Left lung (tissue), 10 donors: ENCODE data around the gene MORN1. TPM values are rescaled to one million over a fixed set of nuclear protein-coding genes. Genes with fewer than 3 reads are reported as not detected.

ENCODE experiments used
- ATAC-seq: fragments of 200-7000 bp; cut with Tn5 transposase; one replicate; pipeline ENCODE4 v1.9.1; 2020; ENCODE audit warnings: moderate library complexity
- DNase-seq, 4 donors: peaks; one replicate each; pipeline ENCODE4 v3.0.0-alpha.2; 2013 to 2020
- H3K27ac ChIP-seq, 2 donors: fragments of 200-600 bp; sonication (generic) in 1 of 2; one replicate each; pipeline versions ENCODE4 v1.5.0 to v1.8.0; 2020 to 2021
- H3K27me3 ChIP-seq, 2 donors: fragments of 200-600 bp; sonication (generic) in 1 of 2; one replicate each; pipeline versions ENCODE4 v1.5.0 to v1.8.0; 2020 to 2021
- H3K36me3 ChIP-seq, 2 donors: fragments of 200-600 bp; sonication (generic) in 1 of 2; one replicate each; pipeline versions ENCODE4 v1.5.0 to v1.8.0; 2020 to 2021
- H3K4me1 ChIP-seq, 2 donors: fragments of 200-600 bp; one replicate each; pipeline ENCODE4 v1.8.0; 2021
- H3K4me3 ChIP-seq, 2 donors: fragments of 200-600 bp; sonication (generic) in 1 of 2; one replicate each; pipeline versions ENCODE4 v1.5.0 to v1.8.0; 2020 to 2021; ENCODE audit warnings: mild to moderate bottlenecking in 1 of 2
- H3K9me3 ChIP-seq, 2 donors: fragments of 200-600 bp; sonication (generic) in 1 of 2; one replicate each; pipeline versions ENCODE4 v1.5.0 to v1.8.0; 2020 to 2021
- intact Hi-C, 2 donors: fragments of 100-400 bp; cut with DNase I; formaldehyde crosslinking; loops; one replicate each; pipeline versions ENCODE4 v1.11.2 to v1.14.2; 2022
- polyA plus RNA-seq, 6 donors: library from polyadenylated mRNA; unstranded; fragments of 120-200 nt; gene quantifications; one replicate each; pipeline ENCODE4 v1.2.1, GENCODE V29; 2013; ENCODE audit not compliant: insufficient read length in 6 of 6
- total RNA-seq, 2 donors: library from RNA; stranded (reverse); fragmentation: NEBNext Ultra II Directional; extraction: Animal tissue kit (Norgen Biotek cat#: 25700); gene quantifications; one replicate each; pipeline ENCODE4 v1.2.1, GENCODE V29; 2021
- TF ChIP-seq, protein P1 (sequence below), 2 donors: fragments of 200-600 bp; sonication (generic) in 1 of 2; IDR thresholded peaks; one replicate each; pipeline versions ENCODE4 v1.5.0 to v1.8.0; 2021; ENCODE audit warnings: antibody characterized with exemption in 2 of 2
- donor health status: DM: no; HTN: yes; CAD: no.
- donor health status: DM: no; HTN: no; CAD: no.

MORN1 gene
- total and polyA plus RNA-seq, 8 donors: 7.5 to 17.8 (median 14.1) TPM

DNA sequence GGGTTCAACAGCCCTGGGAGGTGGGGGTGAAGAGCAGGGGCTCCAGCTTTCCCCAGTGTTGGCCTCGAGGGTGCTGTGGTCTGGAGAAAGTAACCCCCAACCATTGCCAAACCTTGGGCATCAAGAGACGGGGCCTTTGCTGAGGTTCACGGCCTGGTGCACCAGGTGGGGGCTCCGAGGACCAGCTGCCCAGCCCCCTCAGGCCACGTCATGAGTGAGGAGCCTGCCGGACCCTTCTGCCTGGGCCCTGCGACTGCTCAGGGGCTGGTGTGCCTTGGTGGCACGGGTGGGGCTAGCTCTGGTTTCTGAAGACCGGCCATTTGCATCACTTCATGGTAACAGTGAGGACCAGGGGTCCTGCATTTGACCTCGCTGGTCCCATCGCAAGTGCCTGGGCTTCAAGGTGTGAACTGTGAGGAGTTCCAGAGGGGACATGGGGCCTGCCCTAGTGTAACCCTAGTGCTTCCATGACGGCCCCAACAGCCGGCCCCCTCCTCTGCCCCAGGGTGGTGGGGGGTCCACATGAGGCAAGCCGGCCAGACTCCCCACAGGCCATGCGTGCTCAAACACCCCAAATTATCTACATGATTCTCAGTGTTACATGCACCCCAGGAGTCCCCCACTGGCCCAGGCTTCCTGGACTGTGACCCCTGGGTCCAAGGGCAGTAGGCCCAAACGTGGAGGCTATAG is 13.5 kb downstream of the MORN1 start:
- H3K36me3 ChIP-seq: no peaks in the 10 kb centered on the region
- no peak overlapping the region for H3K4me3 ChIP-seq
- ATAC-seq (no peak), DNase-seq (peak in 1 of 4 donors; percentile 65)
- no peak overlapping the region for H3K27ac ChIP-seq
- intact Hi-C loops: no loop called here
- H3K4me1 ChIP-seq: peaks cover 4 to 6% of the 10 kb centered on the region in 2 donors
- no peaks in the 10 kb centered on the region for H3K27me3 ChIP-seq
- TF ChIP-seq, protein P1, sequence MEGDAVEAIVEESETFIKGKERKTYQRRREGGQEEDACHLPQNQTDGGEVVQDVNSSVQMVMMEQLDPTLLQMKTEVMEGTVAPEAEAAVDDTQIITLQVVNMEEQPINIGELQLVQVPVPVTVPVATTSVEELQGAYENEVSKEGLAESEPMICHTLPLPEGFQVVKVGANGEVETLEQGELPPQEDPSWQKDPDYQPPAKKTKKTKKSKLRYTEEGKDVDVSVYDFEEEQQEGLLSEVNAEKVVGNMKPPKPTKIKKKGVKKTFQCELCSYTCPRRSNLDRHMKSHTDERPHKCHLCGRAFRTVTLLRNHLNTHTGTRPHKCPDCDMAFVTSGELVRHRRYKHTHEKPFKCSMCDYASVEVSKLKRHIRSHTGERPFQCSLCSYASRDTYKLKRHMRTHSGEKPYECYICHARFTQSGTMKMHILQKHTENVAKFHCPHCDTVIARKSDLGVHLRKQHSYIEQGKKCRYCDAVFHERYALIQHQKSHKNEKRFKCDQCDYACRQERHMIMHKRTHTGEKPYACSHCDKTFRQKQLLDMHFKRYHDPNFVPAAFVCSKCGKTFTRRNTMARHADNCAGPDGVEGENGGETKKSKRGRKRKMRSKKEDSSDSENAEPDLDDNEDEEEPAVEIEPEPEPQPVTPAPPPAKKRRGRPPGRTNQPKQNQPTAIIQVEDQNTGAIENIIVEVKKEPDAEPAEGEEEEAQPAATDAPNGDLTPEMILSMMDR (IDR thresholded peaks at IDR 0.05): no peak
- no peaks in the 10 kb centered on the region for H3K9me3 ChIP-seq

DNA sequence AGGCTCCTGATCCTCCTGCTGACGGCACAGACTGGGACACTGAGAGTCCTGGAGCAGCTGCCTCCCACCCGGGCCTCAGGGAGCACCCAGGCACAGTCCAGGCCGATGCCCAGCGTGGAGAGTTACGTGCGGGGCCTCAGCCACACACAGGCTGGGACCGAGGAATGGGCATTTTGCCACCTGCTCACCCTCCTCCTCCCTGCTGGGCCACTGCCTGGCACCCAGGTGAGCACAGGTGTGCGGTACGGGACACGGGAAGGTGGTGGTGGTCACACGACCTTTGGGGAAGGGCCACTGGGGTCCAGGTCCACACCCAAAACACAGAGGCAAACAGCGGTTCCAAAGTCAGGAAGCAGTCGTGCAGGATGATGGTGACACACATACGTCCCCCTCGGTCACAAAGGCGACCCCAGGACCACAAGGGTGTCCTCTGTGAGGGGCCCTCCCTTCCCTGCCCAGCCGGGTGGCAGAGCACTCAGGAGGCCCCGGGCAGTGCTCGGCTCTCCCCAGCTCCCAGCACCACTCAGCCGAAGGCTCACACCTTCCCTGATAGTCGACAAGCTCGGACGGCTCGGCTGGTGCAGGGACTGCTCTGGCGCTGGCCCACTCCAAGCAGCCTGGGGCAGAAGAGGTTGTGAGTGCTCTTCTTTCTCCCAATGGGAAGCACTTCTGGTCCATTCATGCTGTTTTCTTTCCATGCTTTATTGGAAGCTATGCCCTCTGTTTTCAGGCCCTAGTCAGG is 14.3 kb downstream of the MORN1 start:
- no peaks in the 10 kb centered on the region for H3K27me3 ChIP-seq
- no peak overlapping the region for H3K27ac ChIP-seq
- H3K9me3 ChIP-seq: no peaks in the 10 kb centered on the region
- no peak overlapping the region for H3K4me3 ChIP-seq
- TF ChIP-seq, protein P1 (IDR thresholded peaks at IDR 0.05): no peak
- ATAC-seq: no peak
- no peaks in the 10 kb centered on the region for H3K36me3 ChIP-seq
- peak in 1 of 4 donors; percentile 69 for DNase-seq
- peaks cover 3 to 4% of the 10 kb centered on the region in 2 donors for H3K4me1 ChIP-seq
- intact Hi-C loops: no loop called here

DNA sequence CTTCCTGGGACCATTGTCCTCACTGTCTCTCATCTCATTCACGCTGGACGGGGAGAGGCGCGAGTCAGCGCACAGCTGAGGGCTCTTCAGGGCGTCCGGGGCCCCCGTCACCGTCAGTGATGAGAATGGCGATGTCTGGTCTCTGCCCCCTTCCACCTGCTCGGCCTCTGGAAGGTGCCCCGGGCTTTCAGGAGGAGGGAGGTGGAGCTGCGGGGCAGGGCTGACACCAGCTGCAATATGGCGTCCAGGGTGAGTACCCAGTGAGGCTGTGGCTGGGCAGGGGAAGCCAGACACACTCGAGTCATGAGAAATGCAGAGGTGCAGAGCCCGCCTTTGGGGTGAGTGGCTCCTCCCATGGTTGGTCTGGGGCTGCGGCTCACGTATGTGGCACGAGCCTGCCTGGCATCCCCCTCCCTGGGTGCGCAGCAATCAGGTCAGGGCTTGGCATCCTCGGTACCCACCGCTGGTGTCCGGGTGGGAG is 15.1 kb downstream of the MORN1 start:
- Histone ChIP-seq H3K36me3 (no peaks in the 10 kb centered on the region), H3K4me3 (no peak overlapping the region), H3K27ac (no peak overlapping the region), H3K4me1 (no peaks in the 10 kb centered on the region), H3K27me3 (no peaks in the 10 kb centered on the region), H3K9me3 (no peaks in the 10 kb centered on the region)
- TF ChIP-seq, protein P1 (IDR thresholded peaks at IDR 0.05): no peak
- no peak for ATAC-seq
- intact Hi-C loops: no loop called here
- DNase-seq: peak in 1 of 4 donors; percentile 66

DNA sequence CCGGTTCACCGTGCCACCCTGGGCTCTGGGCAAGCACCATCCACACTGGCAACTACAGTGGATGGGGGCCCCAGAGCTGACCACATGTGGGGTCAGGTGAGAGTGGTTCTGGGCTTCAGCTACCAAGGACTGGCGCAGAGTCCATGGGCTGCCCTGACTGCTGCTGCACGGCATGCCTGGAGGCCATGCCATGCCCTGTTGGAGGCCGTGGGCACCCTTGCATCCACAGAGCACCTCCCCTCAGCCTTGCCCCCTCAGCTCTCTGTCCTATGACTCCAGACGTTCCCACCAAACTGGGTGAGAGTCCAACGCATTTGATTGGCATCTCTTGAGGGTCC is 15.5 kb downstream of the MORN1 start:
- no peaks in the 10 kb centered on the region for H3K36me3 ChIP-seq
- intact Hi-C loops: no loop called here
- no peaks in the 10 kb centered on the region for H3K27me3 ChIP-seq
- TF ChIP-seq, protein P1 (IDR thresholded peaks at IDR 0.05): no peak
- ATAC-seq (no peak), DNase-seq (no peak)
- H3K4me1 ChIP-seq: no peaks in the 10 kb centered on the region
- no peak overlapping the region for H3K4me3 ChIP-seq
- no peak overlapping the region for H3K27ac ChIP-seq
- H3K9me3 ChIP-seq: no peaks in the 10 kb centered on the region

DNA sequence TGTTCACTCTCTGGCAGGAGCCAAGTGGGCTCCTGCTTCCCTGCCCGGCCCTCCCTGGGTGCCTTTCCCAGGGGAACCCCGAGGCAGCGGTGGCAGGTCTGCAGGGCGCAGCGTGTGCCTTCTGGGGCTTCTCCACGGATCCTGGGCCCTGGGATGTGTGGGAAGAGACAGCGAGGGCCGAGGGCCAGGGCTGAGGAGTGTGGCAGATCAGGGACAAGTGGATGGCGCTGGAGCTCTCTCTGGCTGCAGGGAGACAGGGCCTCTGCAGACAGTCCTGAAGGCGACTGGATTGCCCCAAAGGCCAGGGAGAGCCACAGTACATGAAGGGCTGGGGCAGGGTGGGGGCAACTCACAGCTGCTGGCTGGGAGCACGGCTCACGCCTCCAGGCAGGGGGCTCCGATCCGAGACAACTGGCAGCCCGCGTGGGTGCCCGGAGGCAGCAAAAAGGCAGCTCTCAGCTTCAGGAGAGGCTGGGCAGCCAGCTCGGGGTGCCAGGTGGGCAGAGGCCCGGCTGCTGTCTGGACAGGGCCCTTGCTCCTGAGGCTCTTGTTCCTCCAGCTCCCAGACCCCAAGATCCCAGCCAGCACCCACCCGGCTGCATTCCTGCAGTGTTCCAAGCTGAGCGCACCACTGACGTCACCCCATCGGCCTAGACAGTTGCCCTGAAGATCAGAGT is 16.0 kb downstream of the MORN1 start:
- intact Hi-C loops: no loop called here
- no peak for ATAC-seq
- Histone ChIP-seq H3K4me3 (no peak overlapping the region), H3K9me3 (no peaks in the 10 kb centered on the region), H3K4me1 (no peaks in the 10 kb centered on the region), H3K27me3 (no peaks in the 10 kb centered on the region), H3K36me3 (no peaks in the 10 kb centered on the region), H3K27ac (no peak overlapping the region)
- peak in 1 of 4 donors; percentile 70 for DNase-seq
- TF ChIP-seq, protein P1 (IDR thresholded peaks at IDR 0.05): no peak
